NB4 (cell line): Measurements from ENCODE around the gene PRR15L.

Experiments
- DNase-seq: peaks from one replicate; pipeline ENCODE4 v3.0.0; 2010; ENCODE audit warnings: low read depth
- H3K4me3 ChIP-seq: one replicate; pipeline ENCODE4 v1.5.1; 2011; ENCODE audit warnings: mild to moderate bottlenecking, low read depth, low read length, moderate library complexity
- CTCF ChIP-seq: IDR thresholded peaks from one replicate; pipeline ENCODE4 v1.5.1; 2012; ENCODE audit warnings: low read depth, low read length
- MAX ChIP-seq: IDR thresholded peaks from 2 replicates; pipeline ENCODE4 v1.6.1; 2011; ENCODE audit warnings: low read depth, low read length
- MYC ChIP-seq: IDR thresholded peaks from 2 replicates; pipeline ENCODE4 v1.6.1; 2011; ENCODE audit warnings: low read depth, low read length
- POLR2A ChIP-seq: IDR thresholded peaks from 2 replicates; pipeline ENCODE4 v1.6.1; 2011; ENCODE audit warnings: mild to moderate bottlenecking; ENCODE audit not compliant: insufficient read length; ENCODE audit errors: extremely low read depth

Gene PRR15L

GRCh38 chr17:47946929-47947397 is 10.7 kb downstream of the PRR15L start:
- peak; percentile 58; the same call in 1 of the 2 replicates for TF ChIP-seq MAX
- peak; percentile 62; the same call in 1 of the 2 replicates for TF ChIP-seq MYC
- TF ChIP-seq POLR2A: no peak
- peak; percentile 77 for TF ChIP-seq CTCF
- peak; percentile 78 for DNase-seq
- no peak overlapping the region for H3K4me3 ChIP-seq

GRCh38 chr17:47946516-47946915 is 11.2 kb downstream of the PRR15L start:
- H3K4me3 ChIP-seq: no peak overlapping the region
- no peak for DNase-seq
- TF ChIP-seq MAX: no peak
- no peak for TF ChIP-seq MYC
- TF ChIP-seq POLR2A: no peak
- no peak for TF ChIP-seq CTCF

DNA sequence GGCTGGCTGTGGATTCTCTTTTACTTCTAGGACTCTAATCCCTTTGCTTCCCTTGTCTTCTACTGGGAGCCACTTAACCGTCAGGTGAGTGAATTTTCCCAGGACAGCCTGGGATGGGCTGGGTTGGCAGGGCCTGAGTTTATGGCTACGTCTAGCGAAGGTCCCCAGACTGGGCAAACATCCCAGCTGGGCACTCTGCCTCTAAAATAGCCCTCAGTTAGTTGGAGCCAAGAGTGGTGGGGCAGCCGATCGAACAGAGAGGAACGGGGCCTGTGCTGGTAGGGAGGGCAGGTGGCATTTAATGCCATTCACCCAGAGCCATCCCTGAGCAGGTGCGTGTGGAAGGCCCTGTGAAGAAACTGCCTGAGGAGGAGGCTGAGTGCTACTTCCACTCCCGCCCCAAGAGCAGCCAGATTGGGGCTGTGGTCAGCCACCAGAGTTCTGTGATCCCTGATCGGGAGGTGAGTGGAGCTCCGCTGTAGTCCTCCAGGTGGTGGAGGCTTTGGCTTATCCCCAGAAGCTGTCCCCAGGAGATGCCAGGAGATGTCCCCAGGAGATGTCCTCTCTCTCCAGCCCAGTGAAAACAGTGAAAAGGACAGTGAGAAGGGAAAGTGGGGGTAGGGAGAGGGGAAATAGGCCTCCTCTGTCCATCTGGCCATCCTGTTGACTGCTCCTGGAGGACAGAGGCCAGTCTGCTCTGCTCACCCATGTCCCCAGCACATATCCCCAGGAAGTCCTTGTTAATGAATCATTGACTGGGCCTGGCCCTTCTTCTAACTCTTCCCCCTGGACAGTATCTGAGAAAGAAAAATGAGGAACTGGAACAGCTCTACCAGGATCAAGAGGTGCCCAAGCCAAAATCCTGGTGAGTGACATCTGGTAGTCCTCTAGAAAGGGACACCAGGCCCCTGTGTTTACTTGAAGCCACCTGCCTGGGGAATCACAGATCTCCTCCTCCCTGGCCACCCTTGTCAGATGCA is 11.9 kb downstream of the PRR15L start:
- no peak for DNase-seq
- TF ChIP-seq POLR2A (no peak), MYC (no peak), MAX (no peak), CTCF (no peak)
- H3K4me3 ChIP-seq: no peak overlapping the region

DNA sequence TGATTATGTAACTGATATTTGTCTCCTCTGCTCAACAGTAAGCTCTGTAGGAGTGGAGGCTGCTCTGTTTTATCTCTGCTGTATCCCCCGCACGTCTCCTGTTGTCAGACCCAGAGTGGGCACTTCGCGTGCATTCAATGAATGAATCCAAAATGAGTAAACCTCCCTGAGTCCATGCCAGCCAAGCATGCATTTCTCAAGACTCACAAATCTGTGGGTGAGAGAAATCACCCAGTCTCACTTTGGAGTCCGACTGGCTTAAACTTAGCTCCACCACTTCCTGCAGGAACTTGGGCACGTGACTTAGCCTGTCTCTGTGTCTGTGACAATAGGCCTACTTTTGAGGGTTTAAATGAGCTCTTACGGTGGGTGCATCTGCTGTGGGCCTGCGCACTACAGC is 12.6 kb downstream of the PRR15L start:
- no peak for TF ChIP-seq MYC
- no peak for TF ChIP-seq CTCF
- H3K4me3 ChIP-seq: no peak overlapping the region
- no peak for DNase-seq

GRCh38 chr17:47942568-47942967 is 15.1 kb downstream of the PRR15L start:
- peak overlapping the region; percentile 89 for H3K4me3 ChIP-seq
- TF ChIP-seq MYC (no peak), MAX (no peak), CTCF (no peak), POLR2A (no peak)
- DNase-seq: no peak

DNA sequence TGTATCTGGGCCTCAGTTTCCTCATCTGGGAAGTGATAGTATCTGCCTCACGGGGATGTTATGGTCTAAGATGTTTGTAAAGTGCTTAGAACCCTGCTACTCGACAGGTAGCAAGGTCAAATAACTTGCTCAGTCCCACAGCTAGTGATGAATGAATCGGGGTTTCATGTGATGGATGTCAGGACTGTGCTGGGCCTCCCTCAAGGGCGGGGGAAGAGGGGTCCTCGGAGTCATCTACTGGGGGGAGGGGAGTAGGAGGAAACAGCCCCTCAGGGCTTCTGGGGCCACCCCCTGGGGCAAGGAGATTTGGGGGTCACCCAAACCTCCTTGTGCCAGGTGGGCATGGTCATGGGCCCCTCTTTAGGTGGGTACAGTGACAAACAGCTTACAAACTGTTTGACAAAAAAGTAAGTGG is 15.6 kb downstream of the PRR15L start:
- DNase-seq: no peak
- TF ChIP-seq CTCF: no peak
- no peak for TF ChIP-seq POLR2A
- no peak for TF ChIP-seq MYC
- no peak for TF ChIP-seq MAX
- H3K4me3 ChIP-seq: peak overlapping the region; percentile 89
